Midbrain (tissue), 1 donor: ENCODE data around the gene SMARCE1.
"Not testable (repeated sequence)": the region's sequence is repeated elsewhere in the genome, so short reads cannot be mapped to it uniquely, and the experiment has no call there.

ENCODE experiments used
- DNase-seq: peaks from one replicate; lab custom pipeline; 2025; lab: John Stamatoyannopoulos, UW

The SMARCE1 gene

DNA sequence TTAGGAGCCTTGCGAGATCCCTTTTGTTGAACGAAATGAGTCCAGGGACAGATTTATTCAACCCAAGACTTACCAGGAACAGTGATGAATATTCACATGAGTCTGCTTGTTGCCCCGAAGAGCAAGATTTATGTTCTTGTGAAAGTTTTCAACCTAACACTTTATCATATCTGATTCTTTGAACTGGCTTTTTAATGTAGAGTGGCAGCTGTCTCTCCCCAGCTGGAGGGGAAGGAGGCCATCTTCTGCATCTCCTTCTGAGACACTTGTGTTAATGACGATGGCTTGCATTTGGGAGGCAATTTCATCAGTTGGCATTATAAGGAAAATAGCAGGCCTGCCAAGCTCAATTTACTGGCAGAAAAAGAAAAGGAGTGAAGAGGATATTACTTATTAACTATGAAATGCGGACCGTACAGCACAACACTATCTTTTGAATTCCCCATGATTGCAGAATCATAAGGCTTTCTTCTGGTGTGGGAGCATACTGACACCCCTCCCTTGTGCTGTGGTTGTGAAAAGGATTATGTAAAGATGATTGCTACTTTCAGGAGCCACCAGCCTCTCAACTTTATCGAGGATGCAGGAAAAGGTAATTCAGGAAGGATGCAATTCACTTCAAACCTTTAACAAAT is 35.7 kb downstream of the SMARCE1 start:
- DNase-seq, result no peak

GRCh38 chr17:40610359-40610758 is 37.3 kb downstream of the SMARCE1 start:
- DNase-seq, result no peak

GRCh38 chr17:40608061-40608581 is 39.5 kb downstream of the SMARCE1 start:
- DNase-seq, result no peak

GRCh38 chr17:40607641-40608040 is 40.0 kb downstream of the SMARCE1 start:
- no peak for DNase-seq

GRCh38 chr17:40606548-40607353 is 40.9 kb downstream of the SMARCE1 start:
- no peak for DNase-seq

GRCh38 chr17:40605306-40605705 is 42.3 kb downstream of the SMARCE1 start:
- no peak for DNase-seq

- DNase-seq, result no peak
These were observed 43.1 kb downstream of the SMARCE1 start for GRCh38 chr17:40604327-40605080.

- no peak for DNase-seq
These were observed 44.9 kb downstream of the SMARCE1 start for GRCh38 chr17:40602445-40603443.

- no peak for DNase-seq
These were observed 47.1 kb downstream of the SMARCE1 start for GRCh38 chr17:40600486-40601046.

DNA sequence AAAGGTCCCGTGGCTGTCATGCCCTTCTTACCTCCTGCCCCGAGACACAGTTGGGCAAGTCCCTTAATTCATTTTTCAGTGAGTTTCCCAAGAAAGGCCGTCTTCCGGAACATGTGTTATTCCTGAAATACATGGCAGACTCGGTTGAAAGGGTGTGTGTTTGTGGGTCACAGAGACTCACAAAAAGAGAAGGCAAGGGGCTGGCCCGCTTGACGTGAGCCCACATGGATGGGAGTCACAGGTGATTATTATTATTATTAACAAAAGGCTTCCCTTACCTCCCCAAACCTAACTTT is 48.2 kb downstream of the SMARCE1 start:
- DNase-seq, result no peak

- no peak for DNase-seq
These were observed 48.8 kb downstream of the SMARCE1 start for GRCh38 chr17:40598619-40599467.

GRCh38 chr17:40598301-40598618 is 49.4 kb downstream of the SMARCE1 start:
- DNase-seq, result no peak

- no peak for DNase-seq
These were observed 49.9 kb downstream of the SMARCE1 start for GRCh38 chr17:40597556-40598300.

- DNase-seq, result no peak
These were observed 50.5 kb downstream of the SMARCE1 start for GRCh38 chr17:40597156-40597555.

- DNase-seq, result no peak
These were observed 51.2 kb downstream of the SMARCE1 start for GRCh38 chr17:40596261-40596919.

GRCh38 chr17:40590742-40591141 is 56.9 kb downstream of the SMARCE1 start:
- DNase-seq, result no peak

- DNase-seq, result no peak
These were observed 59.1 kb downstream of the SMARCE1 start for GRCh38 chr17:40588552-40588951.

- DNase-seq, result not testable (repeated sequence)
These were observed 61.4 kb downstream of the SMARCE1 start for GRCh38 chr17:40586264-40586663.

- DNase-seq, result not testable (repeated sequence)
These were observed 62.7 kb downstream of the SMARCE1 start for GRCh38 chr17:40584950-40585349.
